A172 (cell line): Measurements from ENCODE around the gene EHBP1. TPM values are rescaled to one million over a fixed set of nuclear protein-coding genes. Genes with fewer than 3 reads are reported as not detected.

Experiments used
- DNase-seq: peaks from one replicate; pipeline ENCODE4 v3.0.0-alpha.2; 2015; ENCODE audit warnings: low spot score
- total RNA-seq: library from RNA; depleted of rRNA; stranded (reverse); fragments of >200 nt; shearing (Covaris generic); gene quantifications from 2 replicates; pipeline ENCODE4 v1.2.3, GENCODE V29; 2014

The EHBP1 gene
- total RNA-seq, 1 experiment from 2014 or later, result 47.2 TPM

- DNase-seq, result no peak
Measured at GRCh38 chr2:63051042-63051794, 345.7 kb downstream of the EHBP1 start.

GRCh38 chr2:63051795-63052333 lies 346.4 kb downstream of the EHBP1 start:
- DNase-seq, result no peak

GRCh38 chr2:63052411-63053080 lies 347.0 kb downstream of the EHBP1 start:
- no peak for DNase-seq

GRCh38 chr2:63053081-63053888 lies 347.8 kb downstream of the EHBP1 start:
- DNase-seq, result no peak

- no peak for DNase-seq
Measured at GRCh38 chr2:63053889-63054602, 348.5 kb downstream of the EHBP1 start.

GRCh38 chr2:63054841-63055225 lies 349.3 kb downstream of the EHBP1 start:
- no peak for DNase-seq

- DNase-seq, result no peak
Measured at GRCh38 chr2:63055226-63056106, 350.0 kb downstream of the EHBP1 start.

GRCh38 chr2:63056107-63057050 lies 350.9 kb downstream of the EHBP1 start:
- DNase-seq, result no peak

- DNase-seq, result no peak
Measured at GRCh38 chr2:63057249-63058143, 352.0 kb downstream of the EHBP1 start.

GRCh38 chr2:63058144-63058920 lies 352.8 kb downstream of the EHBP1 start:
- DNase-seq, result no peak

- no peak for DNase-seq
Measured at GRCh38 chr2:63058921-63059792, 353.6 kb downstream of the EHBP1 start.

- DNase-seq, result no peak
Measured at GRCh38 chr2:63059793-63060471, 354.4 kb downstream of the EHBP1 start.

GRCh38 chr2:63060472-63060991 lies 355.0 kb downstream of the EHBP1 start:
- no peak for DNase-seq

- DNase-seq, result no peak
Measured at GRCh38 chr2:63064197-63064596, 358.7 kb downstream of the EHBP1 start.

- no peak for DNase-seq
Measured at GRCh38 chr2:63064661-63065060, 359.1 kb downstream of the EHBP1 start.

- DNase-seq, result no peak
Measured at GRCh38 chr2:63066265-63066664, 360.8 kb downstream of the EHBP1 start.
